ENCODE measurements around the gene NDUFB10.
"Not testable (repeated sequence)": the region's sequence is repeated elsewhere in the genome, so short reads cannot be mapped to it uniquely, and the experiment has no call there.

The NDUFB10 gene

DNA sequence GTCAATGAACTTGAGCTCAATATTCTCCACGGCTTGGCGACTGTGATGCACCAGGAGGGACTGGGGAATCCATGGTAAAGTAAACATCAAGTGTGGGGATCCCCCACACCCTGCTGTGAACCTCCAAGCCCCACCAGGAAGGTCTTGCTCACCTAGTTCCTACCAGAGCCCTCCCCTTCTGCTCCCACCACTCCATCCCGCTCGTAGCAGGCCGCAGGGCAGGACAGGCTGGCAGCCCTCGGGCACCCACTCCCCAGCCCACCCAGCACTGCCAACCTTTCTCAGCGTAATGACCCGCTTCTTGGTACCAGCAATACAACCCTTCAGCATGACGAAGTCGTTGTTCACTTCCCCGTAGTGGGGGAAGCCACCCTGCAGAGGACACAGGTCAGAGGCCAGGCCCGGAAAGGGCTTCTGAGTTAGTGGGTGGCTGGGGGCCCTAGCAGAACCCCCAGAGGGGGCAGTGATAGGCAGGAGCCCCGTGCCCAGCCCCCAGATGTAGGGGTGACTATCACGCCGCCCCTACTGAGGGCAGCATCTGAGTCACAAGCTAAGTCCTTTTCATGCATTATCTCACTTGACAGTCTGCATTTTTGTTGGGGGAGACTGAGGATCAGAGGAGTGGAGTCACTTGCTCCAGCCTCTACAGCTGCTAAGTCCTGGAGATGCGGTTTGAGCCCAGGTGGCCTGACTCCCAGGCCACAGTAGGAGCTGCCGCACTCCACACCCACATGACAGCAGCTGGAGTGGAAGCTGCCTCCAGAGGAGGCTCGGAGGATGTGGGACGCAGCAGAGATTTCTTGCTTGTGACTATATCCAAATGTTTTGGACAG lies 13.6 kb upstream of the NDUFB10 start:
- in situ Hi-C loops (cut with HindIII; ENCODE audit: low sequenced_read_pairs), result no loop called here

DNA sequence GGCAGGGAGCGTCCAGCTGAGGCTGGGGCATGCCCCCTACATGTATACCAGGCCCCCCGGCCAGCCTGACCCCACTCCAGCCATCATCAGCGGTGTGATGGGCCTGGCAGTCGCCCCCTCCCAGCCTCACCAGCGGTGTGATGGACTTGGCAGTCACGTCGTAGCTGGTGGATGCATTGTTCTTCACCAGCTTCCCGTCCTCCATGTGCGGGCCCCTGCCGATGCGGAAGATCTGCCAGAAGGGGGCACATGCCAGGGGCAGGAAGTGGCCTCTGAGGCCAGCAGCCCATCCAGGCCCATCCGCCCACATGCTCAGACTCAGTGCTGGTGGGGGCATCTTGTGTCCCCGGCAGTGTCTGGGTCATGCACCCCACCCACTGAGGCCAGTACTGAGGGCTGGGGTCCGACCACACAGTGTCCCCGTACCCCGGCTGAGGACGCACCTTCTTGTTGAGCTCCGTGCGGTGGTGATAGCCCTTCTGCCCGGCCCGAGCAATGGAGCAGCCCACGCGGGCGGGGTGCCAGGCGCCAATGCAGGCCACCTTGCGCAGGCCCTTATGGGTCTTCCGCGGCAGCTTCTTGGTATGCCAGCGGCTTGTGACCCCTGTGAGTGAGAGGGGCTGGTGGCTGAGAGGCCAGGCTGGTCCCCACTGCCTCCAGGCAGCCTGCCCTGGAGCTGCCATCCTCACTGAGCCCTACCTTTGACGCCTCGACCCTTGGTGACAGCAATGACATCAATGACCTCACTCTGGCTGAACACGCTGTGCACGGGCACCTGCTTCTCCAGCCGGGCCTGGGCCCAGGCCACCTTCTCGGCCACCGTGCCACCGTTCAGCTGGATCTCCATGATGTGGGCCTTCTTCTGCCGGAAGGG lies 12.6 kb upstream of the NDUFB10 start:
- in situ Hi-C loops (cut with HindIII; ENCODE audit: low sequenced_read_pairs), result no loop called here

DNA sequence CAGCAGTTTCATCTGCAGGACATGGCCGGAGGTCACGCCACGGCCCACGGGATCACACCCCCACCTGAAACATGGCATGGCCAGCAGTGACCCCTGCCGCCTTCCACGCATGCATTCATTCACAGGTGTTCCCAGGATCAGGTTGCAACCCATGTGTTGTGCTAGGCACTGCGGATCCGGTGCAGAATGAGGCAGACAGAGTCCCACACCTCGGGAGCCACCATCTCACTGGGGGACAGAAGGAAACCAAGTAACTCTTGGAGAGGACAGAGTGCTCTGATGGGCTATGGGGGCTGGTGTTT lies 12.0 kb upstream of the NDUFB10 start:
- in situ Hi-C loops (cut with HindIII; ENCODE audit: low sequenced_read_pairs), result no loop called here

DNA sequence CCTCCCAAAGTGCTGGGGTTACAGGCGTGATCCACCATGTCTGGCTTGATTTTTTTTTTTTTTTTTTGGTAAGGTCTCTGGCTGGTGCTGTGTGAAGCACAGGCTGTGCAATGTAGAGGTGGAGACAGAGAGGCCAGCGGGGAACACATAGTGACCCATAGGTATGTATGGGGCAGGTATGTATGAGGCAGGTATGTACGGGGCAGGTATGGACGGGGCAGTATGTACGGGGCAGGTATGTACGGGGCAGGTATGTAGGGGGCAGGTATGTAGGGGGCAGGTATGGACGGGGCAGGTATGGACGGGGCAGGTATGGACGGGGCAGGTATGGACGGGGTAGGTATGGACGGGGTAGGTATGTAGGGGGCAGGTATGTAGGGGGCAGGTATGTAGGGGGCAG lies 9.8 kb upstream of the NDUFB10 start:
- in situ Hi-C loops (cut with HindIII; ENCODE audit: low sequenced_read_pairs), result no loop called here

DNA sequence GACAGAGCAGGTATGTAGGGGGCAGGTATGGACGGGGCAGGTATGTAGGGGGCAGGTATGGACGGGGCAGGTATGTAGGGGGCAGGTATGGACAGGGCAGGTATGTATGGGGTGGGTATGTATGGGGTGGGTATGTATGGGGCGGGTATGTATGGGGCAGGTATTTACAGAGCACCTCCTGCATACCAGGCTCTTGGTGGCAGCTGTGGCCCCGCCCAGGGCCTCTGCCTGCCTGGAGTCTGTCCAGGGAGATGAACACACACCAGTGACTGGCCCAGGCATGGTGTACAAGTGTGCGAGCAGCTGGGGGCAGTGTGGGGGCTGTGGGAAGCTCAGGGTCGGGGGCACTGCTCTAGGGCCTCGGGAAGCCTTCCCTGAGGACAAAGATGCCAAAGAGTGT lies 9.3 kb upstream of the NDUFB10 start:
- in situ Hi-C loops (cut with HindIII; ENCODE audit: low sequenced_read_pairs), result no loop called here

DNA sequence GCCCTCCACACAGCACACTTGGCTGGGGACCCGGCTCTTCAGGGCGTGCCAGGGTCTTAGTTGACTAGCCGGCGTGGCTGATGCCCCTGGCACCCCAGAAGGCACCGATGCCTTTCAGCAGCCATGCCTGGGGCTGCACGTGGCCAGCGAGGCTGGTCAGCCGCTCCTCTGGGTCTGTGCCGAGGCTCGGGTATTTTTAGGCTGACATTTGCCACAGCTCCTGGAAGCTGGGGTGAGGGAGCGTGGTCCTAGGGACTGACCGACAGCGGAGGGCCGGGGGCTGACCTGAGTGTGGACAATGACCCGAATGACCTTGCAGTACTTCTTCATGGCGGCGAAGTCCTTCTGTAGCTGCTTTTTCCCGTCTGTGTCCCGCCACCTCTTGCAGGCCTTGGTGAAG lies 8.8 kb upstream of the NDUFB10 start:
- in situ Hi-C loops (cut with HindIII; ENCODE audit: low sequenced_read_pairs), result no loop called here

DNA sequence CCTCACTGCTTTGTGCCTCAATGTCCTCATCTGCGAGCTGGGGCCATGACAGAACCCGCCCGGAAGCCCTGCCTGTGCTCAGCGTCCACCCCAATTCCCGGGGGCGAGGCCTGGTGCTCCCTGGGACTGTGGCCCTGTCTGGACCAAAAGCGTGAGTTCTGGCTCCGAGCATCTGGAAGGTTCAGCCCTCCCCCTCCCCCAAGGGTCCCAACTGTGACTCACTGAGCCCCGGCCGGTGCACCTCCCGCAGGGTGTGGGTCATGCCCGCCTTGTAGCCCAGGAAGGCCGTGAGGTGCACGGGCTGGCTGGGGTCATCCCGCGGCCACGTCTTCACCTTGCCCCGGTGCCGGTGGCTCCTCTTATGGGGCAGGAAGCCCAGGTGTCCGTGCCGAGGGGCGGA lies 5.6 kb upstream of the NDUFB10 start:
- in situ Hi-C loops (cut with HindIII; ENCODE audit: low sequenced_read_pairs), result no loop called here

DNA sequence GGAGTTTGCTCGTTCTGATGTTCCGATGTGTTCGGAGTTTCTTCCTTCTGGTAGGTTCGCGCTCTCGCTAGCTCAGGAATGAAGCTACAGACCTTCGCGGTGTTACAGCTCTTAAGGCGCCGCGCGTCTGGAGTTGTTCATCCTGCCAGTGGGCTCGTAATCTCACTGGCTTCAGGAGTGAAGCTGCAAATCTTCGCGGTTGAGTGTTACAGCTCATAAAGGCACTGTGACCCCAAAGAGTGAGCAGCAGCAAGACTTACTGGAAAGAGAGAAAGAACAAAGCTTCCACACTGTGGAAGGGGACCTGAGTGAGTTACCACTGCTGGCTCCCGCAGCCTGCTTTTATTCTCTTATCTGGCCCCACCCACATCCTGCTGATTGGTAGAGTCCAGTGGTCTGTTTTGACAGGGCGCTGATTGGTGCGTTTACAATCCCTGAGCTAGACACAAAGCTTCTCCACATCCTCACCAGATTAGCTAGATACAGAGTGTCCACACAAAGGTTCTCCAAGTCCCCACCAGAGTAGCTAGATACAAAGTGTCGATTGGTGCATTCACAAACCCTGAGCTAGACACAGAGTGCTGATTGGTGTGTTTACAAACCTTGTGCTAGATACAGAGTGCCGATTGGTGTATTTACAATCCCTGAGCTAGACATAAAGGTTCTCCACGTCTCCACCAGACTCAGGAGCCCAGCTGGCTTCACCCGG lies 1.8 kb upstream of the NDUFB10 start:
- in situ Hi-C loops (cut with HindIII; ENCODE audit: low sequenced_read_pairs), result not testable (repeated sequence)

DNA sequence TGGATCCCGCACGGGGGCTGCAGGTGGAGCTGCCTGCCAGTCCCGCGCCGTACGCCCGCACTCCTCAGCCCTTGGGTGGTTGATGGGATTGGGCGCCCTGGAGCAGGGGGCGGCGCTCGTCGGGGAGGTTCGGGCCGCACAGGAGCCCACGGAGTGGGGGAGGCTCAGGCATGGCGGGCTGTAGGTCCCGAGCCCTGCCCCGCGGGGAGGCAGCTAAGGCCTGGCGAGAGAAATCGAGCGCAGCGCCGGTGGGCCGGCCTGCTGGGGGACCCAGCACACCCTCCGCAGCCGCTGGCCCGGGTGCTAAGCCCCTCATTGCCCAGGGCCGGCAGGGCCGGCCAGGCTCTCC lies 1.2 kb upstream of the NDUFB10 start:
- in situ Hi-C loops (cut with HindIII; ENCODE audit: low sequenced_read_pairs), result not testable (repeated sequence)

DNA sequence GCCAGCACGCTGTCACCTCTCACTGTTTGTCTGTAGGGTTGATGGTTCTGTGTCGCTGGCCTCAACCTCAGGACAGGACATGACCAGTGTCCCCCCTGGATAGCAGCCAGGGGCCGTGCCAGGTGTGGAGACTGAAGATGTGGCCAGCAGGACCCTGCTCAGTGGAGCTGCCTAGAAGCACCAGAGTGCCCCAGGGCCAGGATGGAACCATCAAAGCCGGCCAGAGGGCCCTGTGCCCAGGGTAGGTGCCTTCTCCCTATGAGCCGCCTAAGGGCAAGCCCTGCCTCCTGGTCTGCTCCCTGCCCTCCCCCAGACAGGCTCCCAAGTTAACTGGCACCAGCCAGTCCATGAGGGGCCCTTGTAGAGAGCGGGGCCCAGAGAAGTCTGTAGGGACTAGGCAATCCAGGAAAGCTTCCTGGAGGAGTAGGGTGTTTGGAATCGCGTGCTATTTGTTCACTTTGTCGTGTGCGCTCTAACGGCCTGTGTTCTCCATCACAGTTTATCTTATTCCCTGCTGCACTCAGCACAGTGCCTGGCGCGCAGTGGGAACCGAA lies 546 bp upstream of the NDUFB10 start:
- in situ Hi-C loops (cut with HindIII; ENCODE audit: low sequenced_read_pairs), result no loop called here

DNA sequence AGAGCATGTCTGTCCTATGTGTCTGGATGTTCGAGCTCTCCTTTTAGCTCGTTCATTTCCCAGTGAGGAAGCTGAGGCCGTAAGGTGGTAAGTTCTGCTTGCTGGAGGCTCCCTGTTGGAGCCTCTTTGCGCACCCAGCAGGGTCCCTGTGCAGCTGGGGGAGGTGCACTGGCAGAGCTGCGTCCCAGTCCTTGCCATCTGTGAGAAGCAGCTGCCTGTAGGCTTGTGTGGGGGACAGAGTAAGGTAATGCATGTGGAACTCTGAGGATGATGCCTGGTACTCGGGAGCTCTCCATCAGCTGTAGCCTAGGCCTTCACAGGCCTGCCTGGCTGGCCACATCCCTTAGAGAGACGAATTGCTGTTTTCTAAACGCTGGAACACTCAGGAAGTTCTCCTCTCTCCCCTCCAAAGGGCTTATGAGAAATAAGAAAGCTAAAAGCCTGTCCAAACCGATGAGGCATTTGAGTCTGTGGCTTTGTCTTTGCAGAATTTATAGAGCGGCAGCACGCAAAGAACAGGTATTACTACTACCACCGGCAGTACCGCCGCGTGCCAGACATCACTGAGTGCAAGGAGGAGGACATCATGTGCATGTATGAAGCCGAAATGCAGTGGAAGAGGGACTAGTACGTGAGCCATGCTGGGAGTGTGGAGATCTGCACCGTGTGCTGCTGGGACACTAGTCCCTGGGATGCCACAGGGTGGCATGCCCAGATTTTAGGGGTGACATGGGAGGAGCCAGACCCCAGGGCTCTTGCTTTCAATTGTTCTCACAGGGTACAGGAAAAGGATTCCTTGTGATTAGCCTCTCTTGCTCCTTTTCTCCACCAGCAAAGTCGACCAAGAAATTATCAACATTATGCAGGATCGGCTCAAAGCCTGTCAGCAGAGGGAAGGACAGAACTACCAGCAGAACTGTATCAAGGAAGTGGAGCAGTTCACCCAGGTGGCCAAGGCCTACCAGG lies 1.6 kb downstream of the NDUFB10 start:
- in situ Hi-C loops (cut with HindIII; ENCODE audit: low sequenced_read_pairs), result no loop called here

DNA sequence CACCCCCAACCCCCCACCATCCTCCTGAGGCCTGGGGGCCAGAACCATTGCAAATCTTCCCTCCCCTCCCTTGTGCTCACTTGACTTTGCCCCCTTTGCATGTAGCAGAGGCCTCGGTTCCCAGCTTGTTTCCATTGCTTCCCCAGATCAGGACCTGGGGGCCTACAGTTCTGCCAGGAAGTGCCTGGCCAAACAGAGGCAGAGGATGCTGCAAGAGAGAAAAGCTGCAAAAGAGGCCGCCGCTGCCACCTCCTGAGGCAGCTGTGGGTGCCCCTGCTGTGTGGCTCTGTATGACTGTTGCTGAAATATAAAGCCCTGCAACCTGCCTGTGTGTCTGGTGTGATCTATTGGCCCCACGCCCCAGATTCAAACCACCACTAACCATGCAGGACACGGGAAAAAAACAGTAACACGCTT lies 2.3 kb downstream of the NDUFB10 start:
- in situ Hi-C loops (cut with HindIII; ENCODE audit: low sequenced_read_pairs), result no loop called here

DNA sequence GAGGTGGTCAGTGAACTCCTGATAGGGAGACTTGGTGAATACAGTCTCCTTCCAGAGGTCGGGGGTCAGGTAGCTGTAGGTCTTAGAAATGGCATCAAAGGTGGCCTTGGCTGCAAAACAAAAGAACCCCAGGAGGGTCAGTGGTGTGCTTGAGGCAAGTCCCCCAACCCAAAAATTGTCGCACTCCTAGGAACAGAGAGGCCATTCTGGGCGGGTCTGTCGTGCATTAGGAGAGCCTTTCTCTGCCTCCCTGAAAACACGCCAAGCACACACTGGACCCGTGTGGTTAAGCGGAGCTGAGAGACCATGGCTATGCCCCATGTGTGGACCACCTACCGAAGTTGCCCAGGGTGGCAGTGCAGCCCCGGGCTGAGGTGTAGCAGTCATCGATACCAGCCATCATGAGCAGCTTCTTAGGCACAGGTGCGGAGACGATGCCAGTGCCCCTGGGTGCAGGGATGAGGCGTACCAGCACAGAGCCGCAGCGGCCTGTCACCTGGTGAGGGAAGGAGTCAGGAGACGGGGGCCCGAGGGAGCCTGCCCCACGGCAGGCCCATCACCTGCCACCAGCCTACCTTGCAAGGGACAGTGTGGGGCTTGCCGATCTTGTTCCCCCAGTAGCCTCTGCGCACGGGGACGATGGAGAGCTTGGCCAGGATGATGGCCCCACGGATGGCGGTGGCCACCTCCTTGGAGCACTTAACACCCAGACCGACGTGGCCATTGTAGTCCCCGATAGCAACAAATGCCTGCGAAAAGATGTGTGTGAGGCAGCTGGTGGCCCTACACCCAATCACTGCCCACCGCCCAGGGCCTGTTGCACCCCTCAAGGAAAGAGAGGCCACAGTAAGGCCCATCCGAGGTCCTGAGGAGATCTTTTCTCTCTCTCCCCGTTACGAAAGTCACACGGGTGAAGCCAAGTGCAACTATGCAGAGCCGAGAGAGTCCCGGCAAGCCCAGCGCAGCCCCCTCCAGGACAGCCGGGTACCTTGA lies 3.1 kb downstream of the NDUFB10 start:
- in situ Hi-C loops (cut with HindIII; ENCODE audit: low sequenced_read_pairs), result not testable (repeated sequence)

DNA sequence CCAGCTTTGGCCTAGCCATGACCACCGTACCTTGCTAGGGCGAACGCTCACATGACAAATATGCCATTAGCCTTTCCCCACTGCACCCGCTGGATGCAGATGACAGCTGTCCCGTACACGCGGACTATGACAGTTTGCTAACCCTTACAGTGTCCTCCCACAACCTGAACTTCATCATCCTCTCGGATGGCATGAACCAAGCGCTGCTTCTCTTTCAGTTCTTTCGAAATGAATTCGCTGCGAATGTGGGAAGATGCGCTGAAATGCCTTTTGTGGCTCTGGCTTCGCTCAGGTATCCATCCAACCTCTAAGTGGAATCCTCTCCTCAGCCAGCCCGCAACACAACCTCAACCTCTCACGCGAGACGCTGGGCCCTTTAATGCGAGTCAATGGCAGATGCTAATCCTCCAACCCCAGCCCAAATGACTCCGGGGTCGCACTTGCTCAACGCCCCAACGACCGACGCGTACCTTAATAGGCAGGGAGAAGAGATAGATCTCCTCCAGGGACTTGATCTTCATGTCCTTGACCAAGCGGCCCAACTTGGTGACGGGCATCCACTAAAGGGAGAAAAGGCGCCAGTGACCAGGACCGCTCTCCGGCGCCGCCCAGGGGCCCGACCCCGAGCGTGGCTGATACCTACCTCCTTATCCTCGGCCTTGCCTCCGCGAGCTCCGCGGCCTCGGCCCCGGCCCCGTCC lies 4.6 kb downstream of the NDUFB10 start:
- in situ Hi-C loops (cut with HindIII; ENCODE audit: low sequenced_read_pairs), result no loop called here

DNA sequence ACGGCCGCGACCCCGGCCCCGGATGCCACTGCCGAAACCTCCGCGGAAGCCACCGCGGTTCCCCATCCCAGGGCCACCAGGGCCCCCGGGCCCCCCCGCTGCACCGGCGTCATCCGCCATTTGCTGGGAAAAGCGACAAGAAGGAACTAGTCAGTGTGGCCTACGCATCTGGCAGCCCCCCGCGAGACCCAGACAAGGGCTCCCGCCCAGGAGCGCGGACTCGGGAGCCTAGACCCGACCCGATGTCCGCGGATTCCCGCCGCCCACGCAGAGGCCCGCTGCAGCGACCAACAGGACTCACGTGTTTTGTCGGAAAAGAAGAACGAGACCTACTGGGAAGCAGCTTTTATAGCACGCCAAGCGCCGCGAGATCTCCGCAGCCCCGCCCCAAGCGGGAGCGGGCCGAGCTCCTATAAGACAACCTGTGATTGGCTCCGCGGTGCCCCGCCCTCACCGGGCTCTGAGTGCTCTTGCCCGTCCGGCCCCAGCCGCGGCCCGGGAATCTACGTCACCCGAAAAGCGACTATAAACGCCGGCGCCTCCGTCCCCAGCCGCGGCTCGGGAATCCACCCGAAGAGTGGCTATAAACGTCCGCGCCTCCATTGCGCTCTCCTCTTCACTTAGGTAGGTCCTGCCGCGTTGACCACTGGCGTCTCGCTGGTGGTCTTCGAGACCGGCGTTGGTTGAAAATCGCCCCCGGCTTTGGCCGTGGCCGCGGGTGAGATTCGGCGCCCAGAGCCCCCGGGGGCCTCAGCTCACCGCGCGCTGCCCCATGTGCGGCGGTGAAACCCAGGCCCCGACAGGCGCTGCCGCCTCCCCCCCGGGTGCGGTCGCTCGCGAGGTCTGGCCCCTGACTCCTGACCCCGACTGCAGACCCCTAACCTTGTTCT lies 5.4 kb downstream of the NDUFB10 start, which contains the start of gene RPS2:
TSS of gene RPS2 (minus strand) at position 321 of the 890 bp plus-strand sequence. CDS start at position 120, 201 bp downstream.
- in situ Hi-C loops (cut with HindIII; ENCODE audit: low sequenced_read_pairs), result no loop called here

DNA sequence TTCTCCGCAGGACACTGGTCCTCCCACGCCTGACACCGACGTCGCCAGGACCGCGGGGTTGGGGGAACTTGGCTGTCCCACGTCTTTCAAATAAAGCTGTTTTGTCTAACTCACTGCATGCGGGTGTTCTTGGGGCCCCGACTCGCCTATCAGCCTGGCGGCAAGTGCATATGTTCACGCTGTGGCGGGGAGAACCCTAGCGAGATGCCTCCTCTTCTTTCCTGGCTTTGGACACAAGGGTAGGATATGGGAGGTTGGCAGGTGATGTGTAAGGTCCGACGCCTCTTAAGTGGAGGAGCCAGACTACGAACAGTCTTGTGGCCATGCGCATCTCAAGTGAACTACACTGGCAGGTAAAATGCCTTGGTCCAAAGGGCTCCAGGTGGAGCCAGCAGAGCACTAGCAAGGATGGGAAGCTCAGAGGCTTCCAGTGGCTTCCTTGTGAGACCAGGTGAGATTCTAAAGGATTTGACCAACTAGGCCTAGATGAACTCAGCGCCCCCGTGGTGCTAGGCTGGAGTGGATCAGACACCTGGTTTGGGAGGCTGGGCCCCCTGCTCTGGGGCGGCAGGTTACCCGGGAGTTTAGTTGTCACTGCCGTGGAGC lies 6.2 kb downstream of the NDUFB10 start:
- in situ Hi-C loops (cut with HindIII; ENCODE audit: low sequenced_read_pairs), result no loop called here

DNA sequence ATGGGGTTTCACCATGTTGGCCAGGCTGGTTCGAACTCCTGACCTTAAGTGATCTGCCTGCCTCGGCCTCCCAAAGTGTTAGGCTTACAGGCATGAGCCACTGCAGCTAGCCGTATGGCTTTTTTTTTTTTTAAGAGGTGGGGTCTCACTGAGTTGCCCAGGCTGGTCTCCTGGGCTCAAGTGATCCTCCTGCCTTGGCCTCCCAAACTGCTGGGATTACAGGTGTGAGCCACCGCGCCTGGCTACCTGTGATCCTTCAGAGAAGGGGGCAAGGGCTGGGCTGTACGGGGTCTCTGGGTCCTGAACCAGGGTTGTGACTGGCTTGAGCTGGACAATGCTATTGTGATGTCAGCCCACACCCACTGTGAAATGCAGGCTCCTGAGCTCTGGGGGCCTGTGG lies 7.1 kb downstream of the NDUFB10 start, which contains the start of gene RNF151:
TSS of gene RNF151 (plus strand) at position 397 of the 400 bp plus-strand sequence. CDS start 26 bp downstream, outside the sequence.
- in situ Hi-C loops (cut with HindIII; ENCODE audit: low sequenced_read_pairs), result no loop called here
